Activated T-cell treated with anti-CD3 and anti-CD28 coated beads, Interleukin-2, amount 50 U/mL, for 72 hours (primary cell): Measurements from ENCODE around the gene LEPROT. TPM values are rescaled to one million over a fixed set of nuclear protein-coding genes. Genes with fewer than 3 reads are reported as not detected.

Source experiments
- ATAC-seq, 2 donors: fragments of 150-1000 bp; cut with Tn5 transposase; replicated peaks in 1 of 2; 2 replicates each; pipeline ENCODE4 v1.10.0; 2021; ENCODE audit warnings: moderate library complexity in 2 of 2, mild to moderate bottlenecking in 1 of 2
- DNase-seq, 2 donors: peaks; one replicate each; pipeline ENCODE4 v3.0.0; 2021 to 2022; ENCODE audit warnings: mixed read lengths in 1 of 2
- H3K27ac Mint-ChIP-seq: one replicate; pipeline ENCODE4 v1.8.0; 2022; ENCODE audit warnings: mild to moderate bottlenecking, moderate library complexity, mixed read lengths
- H3K27me3 Mint-ChIP-seq: one replicate; pipeline ENCODE4 v1.8.0; 2022; ENCODE audit warnings: low read depth, mixed read lengths
- H3K36me3 Mint-ChIP-seq, 2 donors: one replicate each; pipeline ENCODE4 v1.8.0; 2022; ENCODE audit warnings: mixed read lengths in 2 of 2, mild to moderate bottlenecking in 1 of 2; ENCODE audit not compliant: insufficient read depth in 2 of 2
- H3K4me1 Mint-ChIP-seq: one replicate; pipeline ENCODE4 v1.8.0; 2022; ENCODE audit warnings: low read depth, mixed read lengths
- H3K4me3 Mint-ChIP-seq, 2 donors: one replicate each; pipeline ENCODE4 v1.8.0; 2022; ENCODE audit warnings: mild to moderate bottlenecking in 2 of 2, mixed read lengths in 2 of 2, moderate library complexity in 2 of 2
- H3K9me3 Mint-ChIP-seq, 2 donors: one replicate each; pipeline ENCODE4 v1.8.0; 2022; ENCODE audit warnings: mixed read lengths in 2 of 2
- total RNA-seq, 2 donors: library from RNA; stranded (reverse); gene quantifications; one replicate each; pipeline ENCODE4 v1.2.3, GENCODE V29; 2022

The LEPROT gene
- total RNA-seq, 2 donors from 2014 or later: 15.5 to 20.8 TPM

GRCh38 chr1:65395887-65396612 is 24.4 kb upstream of the LEPROT start:
- Mint-ChIP-seq H3K4me1 (peaks cover 58% of the 10 kb centered on the region), H3K36me3 (no peaks in the 10 kb centered on the region), H3K9me3 (no peaks in the 10 kb centered on the region), H3K27ac (no peak overlapping the region), H3K4me3 (peak overlapping the region; percentile 1 to 40), H3K27me3 (no peaks in the 10 kb centered on the region)
- ATAC-seq (peak; percentile 37 to 54), DNase-seq (peak in 1 of 2 donors; percentile 13)

GRCh38 chr1:65398083-65398482 is 22.4 kb upstream of the LEPROT start:
- Mint-ChIP-seq H3K4me3 (no peak overlapping the region), H3K4me1 (peaks cover 46% of the 10 kb centered on the region), H3K36me3 (no peaks in the 10 kb centered on the region), H3K27ac (no peak overlapping the region), H3K9me3 (no peaks in the 10 kb centered on the region), H3K27me3 (no peaks in the 10 kb centered on the region)
- DNase-seq: no peak
- ATAC-seq: peak; percentile 56 to 60

GRCh38 chr1:65399003-65399402 is 21.5 kb upstream of the LEPROT start:
- Mint-ChIP-seq H3K27me3 (no peaks in the 10 kb centered on the region), H3K36me3 (no peaks in the 10 kb centered on the region), H3K4me3 (no peak overlapping the region), H3K9me3 (no peaks in the 10 kb centered on the region), H3K4me1 (peaks cover 37% of the 10 kb centered on the region), H3K27ac (no peak overlapping the region)
- ATAC-seq (no peak), DNase-seq (no peak)

GRCh38 chr1:65401612-65402011 is 18.9 kb upstream of the LEPROT start:
- Mint-ChIP-seq H3K9me3 (no peaks in the 10 kb centered on the region), H3K4me3 (no peak overlapping the region), H3K27me3 (peaks cover 4% of the 10 kb centered on the region), H3K36me3 (no peaks in the 10 kb centered on the region), H3K4me1 (peaks cover 21% of the 10 kb centered on the region), H3K27ac (no peak overlapping the region)
- DNase-seq: no peak
- no peak for ATAC-seq

GRCh38 chr1:65404941-65405340 is 15.5 kb upstream of the LEPROT start:
- Mint-ChIP-seq H3K4me1 (no peaks in the 10 kb centered on the region), H3K4me3 (no peak overlapping the region), H3K27ac (no peak overlapping the region), H3K9me3 (no peaks in the 10 kb centered on the region), H3K27me3 (peaks cover 10% of the 10 kb centered on the region), H3K36me3 (no peaks in the 10 kb centered on the region)
- no peak for ATAC-seq
- DNase-seq: no peak

GRCh38 chr1:65407877-65408276 is 12.6 kb upstream of the LEPROT start:
- no peaks in the 10 kb centered on the region for H3K36me3 Mint-ChIP-seq
- peaks cover 10% of the 10 kb centered on the region for H3K27me3 Mint-ChIP-seq
- no peaks in the 10 kb centered on the region for H3K9me3 Mint-ChIP-seq
- DNase-seq: no peak
- ATAC-seq: no peak
- no peak overlapping the region for H3K4me3 Mint-ChIP-seq
- H3K4me1 Mint-ChIP-seq: peaks cover 5% of the 10 kb centered on the region
- no peak overlapping the region for H3K27ac Mint-ChIP-seq

GRCh38 chr1:65409314-65409713 is 11.2 kb upstream of the LEPROT start:
- DNase-seq: no peak
- ATAC-seq: no peak
- Mint-ChIP-seq H3K27ac (no peak overlapping the region), H3K4me3 (no peak overlapping the region), H3K36me3 (no peaks in the 10 kb centered on the region), H3K9me3 (no peaks in the 10 kb centered on the region), H3K27me3 (peaks cover 12% of the 10 kb centered on the region), H3K4me1 (peaks cover 5% of the 10 kb centered on the region)

GRCh38 chr1:65409816-65410326 is 10.6 kb upstream of the LEPROT start:
- H3K27ac Mint-ChIP-seq: no peak overlapping the region
- H3K36me3 Mint-ChIP-seq: no peaks in the 10 kb centered on the region
- ATAC-seq (no peak), DNase-seq (no peak)
- H3K9me3 Mint-ChIP-seq: no peaks in the 10 kb centered on the region
- H3K4me3 Mint-ChIP-seq: no peak overlapping the region
- H3K27me3 Mint-ChIP-seq: peaks cover 13% of the 10 kb centered on the region
- H3K4me1 Mint-ChIP-seq: peaks cover 5% of the 10 kb centered on the region

- H3K4me3 Mint-ChIP-seq: no peak overlapping the region
- DNase-seq (no peak), ATAC-seq (peak; percentile 76 to 90)
- no peak overlapping the region for H3K27ac Mint-ChIP-seq
- H3K9me3 Mint-ChIP-seq: no peaks in the 10 kb centered on the region
- peaks cover 13% of the 10 kb centered on the region for H3K27me3 Mint-ChIP-seq
- peaks cover 5% of the 10 kb centered on the region for H3K4me1 Mint-ChIP-seq
- no peaks in the 10 kb centered on the region for H3K36me3 Mint-ChIP-seq
Measured at GRCh38 chr1:65412256-65412983, 8.0 kb upstream of the LEPROT start.

GRCh38 chr1:65412984-65413375 is 7.5 kb upstream of the LEPROT start:
- H3K27me3 Mint-ChIP-seq: peaks cover 13% of the 10 kb centered on the region
- peaks cover 5% of the 10 kb centered on the region for H3K4me1 Mint-ChIP-seq
- no peaks in the 10 kb centered on the region for H3K9me3 Mint-ChIP-seq
- DNase-seq: no peak
- no peak overlapping the region for H3K27ac Mint-ChIP-seq
- no peak overlapping the region for H3K4me3 Mint-ChIP-seq
- no peaks in the 10 kb centered on the region for H3K36me3 Mint-ChIP-seq
- ATAC-seq: no peak

GRCh38 chr1:65414538-65414937 is 5.9 kb upstream of the LEPROT start:
- H3K27me3 Mint-ChIP-seq: peaks cover 11% of the 10 kb centered on the region
- no peaks in the 10 kb centered on the region for H3K9me3 Mint-ChIP-seq
- DNase-seq: no peak
- no peak overlapping the region for H3K4me3 Mint-ChIP-seq
- H3K4me1 Mint-ChIP-seq: peaks cover 14% of the 10 kb centered on the region
- no peak overlapping the region for H3K27ac Mint-ChIP-seq
- no peak for ATAC-seq
- no peaks in the 10 kb centered on the region for H3K36me3 Mint-ChIP-seq

GRCh38 chr1:65416767-65417166 is 3.7 kb upstream of the LEPROT start:
- H3K27ac Mint-ChIP-seq: no peak overlapping the region
- H3K4me1 Mint-ChIP-seq: peaks cover 20% of the 10 kb centered on the region
- no peak overlapping the region for H3K4me3 Mint-ChIP-seq
- peaks cover 7% of the 10 kb centered on the region for H3K27me3 Mint-ChIP-seq
- H3K36me3 Mint-ChIP-seq: no peaks in the 10 kb centered on the region
- no peak for DNase-seq
- no peak for ATAC-seq
- H3K9me3 Mint-ChIP-seq: no peaks in the 10 kb centered on the region

GRCh38 chr1:65417729-65418128 is 2.7 kb upstream of the LEPROT start:
- H3K9me3 Mint-ChIP-seq: no peaks in the 10 kb centered on the region
- no peak overlapping the region for H3K4me3 Mint-ChIP-seq
- H3K36me3 Mint-ChIP-seq: no peaks in the 10 kb centered on the region
- no peak for DNase-seq
- ATAC-seq: no peak
- H3K27ac Mint-ChIP-seq: no peak overlapping the region
- peaks cover 15% of the 10 kb centered on the region for H3K4me1 Mint-ChIP-seq
- peaks cover 7% of the 10 kb centered on the region for H3K27me3 Mint-ChIP-seq
